Heart left ventricle (tissue), 13 donors: ENCODE data around the gene LIX1.

Experiments used
- CTCF ChIP-seq, 12 donors: fragments of 200-600 bp; sonication (generic) in 4 of 12; IDR thresholded peaks; one replicate each; pipeline versions ENCODE4 v1.5.0 to v1.8.0; 2018 to 2022; ENCODE audit warnings: antibody characterized with exemption in 12 of 12, mild to moderate bottlenecking in 5 of 12
- POLR2A ChIP-seq, 2 donors: fragments of 450-650 bp; IDR thresholded peaks; one replicate each; pipeline ENCODE4 v1.6.1; 2017; ENCODE audit warnings: antibody characterized with exemption in 2 of 2, mild to moderate bottlenecking in 2 of 2, moderate library complexity in 2 of 2
- donor health status: ischemic (EF 13 %, LVEDD 7.1; RV severe dilation, severe dysfunction).
- donor health status: DM: no; HTN: yes; CAD: no.
- donor health status: DM: no; HTN: no; CAD: no.
- donor health status: ischemic (EF 25% LVEDD 6.9; RV normal size, moderate dysfunction).
- donor health status: ischemic (EF 25% LVEDD 5.7; RV mildly dilated, moderate dysfunction).
- donor health status: ischemic (EF 35%, LVEDD 5.7; RV mildly dilated, moderate dysfunction).
- donor health status: nonischemic (EF 11% LVEDD 7.7; RV severe dilation, severe dysfunction).
- donor health status: DM: yes; HTN: yes; CAD: no.
- donor health status: PGD.
- donor health status: ischemic (EF 29% LVEDD 5.4; RV normal size, mild dysfunction).
- donor health status: nonischemic (EF 23%, LVEDD 6.1; RV moderate dilation, normal function).

- TF ChIP-seq POLR2A (IDR thresholded peaks at IDR 0.05) (no peak), CTCF (IDR thresholded peaks at IDR 0.05) (peak; percentile 55 to 72 (median 69))
Observed at GRCh38 chr5:97163360-97163764, 21.0 kb upstream of the LIX1 start.
